ENCODE measurements around the gene PPARD. TPM values are rescaled to one million over a fixed set of nuclear protein-coding genes. Genes with fewer than 3 reads are reported as not detected.

The PPARD gene
- polyA plus RNA-seq, 3 donors = 5.9 to 22.9 (median 14.3) TPM

- H3K27ac ChIP-seq (ENCODE audit: low read depth, low read length) = no peak overlapping the region
- 75 to 80% (median 79%) methylated on average over 6 of the region's 6 CpGs for WGBS, 3 donors
Measured at GRCh38 chr6:35392773-35393672, 50.7 kb downstream of the PPARD start.

GRCh38 chr6:35396991-35397390 lies 54.6 kb downstream of the PPARD start:
- WGBS, 3 donors = 52 to 77% (median 73%) methylated on average over 5 of the region's 5 CpGs
- no peak overlapping the region for H3K27ac ChIP-seq (ENCODE audit: low read depth, low read length)

- 92 to 95% (median 95%) methylated on average over 5 of the region's 5 CpGs for WGBS, 3 donors
- no peak overlapping the region for H3K27ac ChIP-seq (ENCODE audit: low read depth, low read length)
Measured at GRCh38 chr6:35397806-35398418, 55.6 kb downstream of the PPARD start.

- WGBS, 3 donors = 90 to 95% (median 95%) methylated on average over 8 of the region's 8 CpGs
- no peak overlapping the region for H3K27ac ChIP-seq (ENCODE audit: low read depth, low read length)
Measured at GRCh38 chr6:35398526-35398925, 56.2 kb downstream of the PPARD start.

GRCh38 chr6:35400111-35400510 lies 57.8 kb downstream of the PPARD start:
- no peak overlapping the region for H3K27ac ChIP-seq (ENCODE audit: low read depth, low read length)

GRCh38 chr6:35400901-35401311 lies 58.5 kb downstream of the PPARD start:
- no peak overlapping the region for H3K27ac ChIP-seq (ENCODE audit: low read depth, low read length)

More at GRCh38 chr6:35400111-35400510, 57.8 kb downstream of the PPARD start:
- WGBS, 3 donors = 95 to 98% (median 97%) methylated on average over 5 of the region's 5 CpGs

GRCh38 chr6:35401514-35401913 lies 59.2 kb downstream of the PPARD start:
- no peak overlapping the region for H3K27ac ChIP-seq (ENCODE audit: low read depth, low read length)

More at GRCh38 chr6:35400901-35401311, 58.5 kb downstream of the PPARD start:
- WGBS, 3 donors = 27 to 84% (median 72%) methylated on average over 5 of the region's 5 CpGs

GRCh38 chr6:35402136-35402855 lies 59.9 kb downstream of the PPARD start:
- H3K27ac ChIP-seq (ENCODE audit: low read depth, low read length) = no peak overlapping the region
- WGBS, 3 donors = 78 to 83% (median 83%) methylated on average over 8 of the region's 8 CpGs

More at GRCh38 chr6:35401514-35401913, 59.2 kb downstream of the PPARD start:
- WGBS, 3 donors = 75 to 96% (median 90%) methylated on average over 5 of the region's 5 CpGs

- WGBS, 3 donors = 53 to 94% (median 82%) methylated on average over 5 of the region's 5 CpGs
- H3K27ac ChIP-seq (ENCODE audit: low read depth, low read length) = no peak overlapping the region
Measured at GRCh38 chr6:35402856-35403191, 60.5 kb downstream of the PPARD start.

GRCh38 chr6:35403544-35404442 lies 61.4 kb downstream of the PPARD start:
- WGBS, 3 donors = 88 to 92% (median 91%) methylated on average over 8 of the region's 8 CpGs
- no peak overlapping the region for H3K27ac ChIP-seq (ENCODE audit: low read depth, low read length)

GRCh38 chr6:35406711-35407485 lies 64.5 kb downstream of the PPARD start:
- no peak overlapping the region for H3K27ac ChIP-seq (ENCODE audit: low read depth, low read length)
- WGBS, 3 donors = 89 to 90% (median 90%) methylated on average over 18 to 20 of the region's 20 CpGs

- H3K27ac ChIP-seq (ENCODE audit: low read depth, low read length) = no peak overlapping the region
- WGBS, 3 donors = 79 to 86% (median 83%) methylated on average over 5 of the region's 5 CpGs
Measured at GRCh38 chr6:35409245-35409644, 66.9 kb downstream of the PPARD start.

GRCh38 chr6:35410131-35410530 lies 67.8 kb downstream of the PPARD start:
- H3K27ac ChIP-seq (ENCODE audit: low read depth, low read length) = no peak overlapping the region
- WGBS, 3 donors = 64 to 67% (median 66%) methylated on average over 3 of the region's 3 CpGs

GRCh38 chr6:35411066-35411465 lies 68.7 kb downstream of the PPARD start:
- WGBS, 3 donors = 61 to 88% (median 66%) methylated on average over 9 of the region's 9 CpGs

GRCh38 chr6:35412102-35412501 lies 69.7 kb downstream of the PPARD start:
- H3K27ac ChIP-seq (ENCODE audit: low read depth, low read length) = no peak overlapping the region
- 89 to 95% (median 90%) methylated on average over 8 of the region's 8 CpGs for WGBS, 3 donors

More at GRCh38 chr6:35411066-35411465, 68.7 kb downstream of the PPARD start:
- no peak overlapping the region for H3K27ac ChIP-seq (ENCODE audit: low read depth, low read length)

- WGBS, 3 donors = 93% methylated on average over 6 of the region's 6 CpGs
- no peak overlapping the region for H3K27ac ChIP-seq (ENCODE audit: low read depth, low read length)
Measured at GRCh38 chr6:35413911-35414310, 71.6 kb downstream of the PPARD start.

All from adipose tissue (tissue), 3 donors.